ENCODE measurements around the gene HSD3B7. TPM values are rescaled to one million over a fixed set of nuclear protein-coding genes. Genes with fewer than 3 reads are reported as not detected.
"Not testable (repeated sequence)": the region's sequence is repeated elsewhere in the genome, so short reads cannot be mapped to it uniquely, and the experiment has no call there.

Gene HSD3B7
- polyA plus RNA-seq, 1 donor (not counting 4 experiments of a cell fraction or from before 2014, with no cell fraction given): 2.0 TPM

DNA sequence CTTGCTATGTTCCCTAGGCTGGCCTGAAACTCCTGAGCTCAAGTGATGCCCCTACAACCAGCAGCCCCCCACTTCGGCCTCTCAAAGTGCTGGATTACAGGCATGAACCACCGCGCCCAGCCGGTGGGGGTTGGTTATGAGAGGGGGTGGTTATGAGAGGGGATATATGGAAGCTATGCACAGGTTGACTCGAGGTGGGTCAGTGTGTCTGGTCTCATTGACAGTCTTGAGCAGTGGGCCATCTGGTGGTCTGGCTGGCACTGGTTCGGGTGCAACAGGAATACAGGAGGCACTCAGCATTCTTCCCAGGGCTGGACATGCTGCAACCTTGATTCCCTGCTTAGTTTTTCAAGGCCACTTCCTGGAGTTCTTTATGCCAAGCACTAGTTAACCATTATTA lies 31.0 kb downstream of the HSD3B7 start:
- H3K9me3 ChIP-seq (ENCODE audit: control insufficient read depth, low read depth, low read length): no peaks in the 10 kb centered on the region
- peaks cover 15% of the 10 kb centered on the region for H3K27me3 ChIP-seq (ENCODE audit: control insufficient read depth, extremely low read depth, insufficient read depth, low read length)
- no peak overlapping the region for H2AFZ ChIP-seq (ENCODE audit: control insufficient read depth, low read length)
- no peak for FAIRE-seq
- DNase-seq (ENCODE audit: low read depth, low spot score): no peak
- no peaks in the 10 kb centered on the region for H3K9me1 ChIP-seq (ENCODE audit: control insufficient read depth, extremely low read depth, insufficient read depth, low read length)
- no peaks in the 10 kb centered on the region for H4K20me1 ChIP-seq (ENCODE audit: control insufficient read depth, extremely low read depth, insufficient read depth, low read length)
- H3K4me2 ChIP-seq (ENCODE audit: control insufficient read depth, extremely low read depth, insufficient read depth, low read depth, low read length): no peak overlapping the region
- dilution Hi-C loops (cut with MboI; ENCODE audit: extremely low pct_ligation_motif_present, low sequenced_read_pairs): no loop called here
- no peaks in the 10 kb centered on the region for H3K79me2 ChIP-seq (ENCODE audit: control insufficient read depth, insufficient read depth, low read length)
- no peak overlapping the region for H3K27ac ChIP-seq (ENCODE audit: control insufficient read depth, insufficient read depth, low read length)
- no peak for TF ChIP-seq EZH2 (IDR thresholded peaks at IDR 0.05; ENCODE audit: low read length)
- TF ChIP-seq, protein P1, sequence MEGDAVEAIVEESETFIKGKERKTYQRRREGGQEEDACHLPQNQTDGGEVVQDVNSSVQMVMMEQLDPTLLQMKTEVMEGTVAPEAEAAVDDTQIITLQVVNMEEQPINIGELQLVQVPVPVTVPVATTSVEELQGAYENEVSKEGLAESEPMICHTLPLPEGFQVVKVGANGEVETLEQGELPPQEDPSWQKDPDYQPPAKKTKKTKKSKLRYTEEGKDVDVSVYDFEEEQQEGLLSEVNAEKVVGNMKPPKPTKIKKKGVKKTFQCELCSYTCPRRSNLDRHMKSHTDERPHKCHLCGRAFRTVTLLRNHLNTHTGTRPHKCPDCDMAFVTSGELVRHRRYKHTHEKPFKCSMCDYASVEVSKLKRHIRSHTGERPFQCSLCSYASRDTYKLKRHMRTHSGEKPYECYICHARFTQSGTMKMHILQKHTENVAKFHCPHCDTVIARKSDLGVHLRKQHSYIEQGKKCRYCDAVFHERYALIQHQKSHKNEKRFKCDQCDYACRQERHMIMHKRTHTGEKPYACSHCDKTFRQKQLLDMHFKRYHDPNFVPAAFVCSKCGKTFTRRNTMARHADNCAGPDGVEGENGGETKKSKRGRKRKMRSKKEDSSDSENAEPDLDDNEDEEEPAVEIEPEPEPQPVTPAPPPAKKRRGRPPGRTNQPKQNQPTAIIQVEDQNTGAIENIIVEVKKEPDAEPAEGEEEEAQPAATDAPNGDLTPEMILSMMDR (optimal IDR thresholded peaks at IDR 0.05 in 1 of 3, IDR thresholded peaks at IDR 0.05 in 1 of 3, conservative IDR thresholded peaks at IDR 0.05 in 1 of 3; ENCODE audit: extremely low read depth in 1 of 3, insufficient read depth in 2 of 3, low read length in 3 of 3): peak in 1 of 3 experiments; percentile 40
- H3K4me1 ChIP-seq (ENCODE audit: control insufficient read depth, extremely low read depth, insufficient read depth, low read length): no peaks in the 10 kb centered on the region
- H3K36me3 ChIP-seq (ENCODE audit: control insufficient read depth in 2 of 2, extremely low read depth in 1 of 2, insufficient read depth in 2 of 2, low read length in 2 of 2): no peaks in the 10 kb centered on the region
- H3K9ac ChIP-seq (ENCODE audit: control insufficient read depth, extremely low read depth, insufficient read depth, low read length): no peak overlapping the region
- no peak overlapping the region for H3K4me3 ChIP-seq (ENCODE audit: control insufficient read depth in 2 of 3, extremely low read depth in 1 of 3, insufficient read depth in 2 of 3, low read depth in 1 of 3, low read length in 3 of 3)

DNA sequence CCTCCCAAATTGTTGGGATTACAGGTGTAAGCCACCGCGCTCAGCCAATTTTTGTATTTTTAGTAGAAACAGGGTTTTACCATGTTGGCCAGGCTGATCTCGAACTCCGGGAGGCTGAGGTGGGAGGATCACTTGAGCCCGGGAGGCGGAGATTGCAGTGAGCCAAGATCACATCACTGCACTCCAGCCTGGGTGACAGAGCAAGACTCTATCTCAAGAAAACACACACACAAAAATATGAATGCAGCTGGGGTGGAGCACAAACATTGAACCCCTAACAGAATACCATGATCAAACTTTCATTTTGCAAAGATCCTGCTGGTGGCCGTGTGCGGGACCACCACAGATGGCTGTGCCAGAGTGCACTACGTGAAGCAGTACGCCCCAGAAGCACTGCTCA lies 32.7 kb downstream of the HSD3B7 start:
- H3K36me3 ChIP-seq (ENCODE audit: control insufficient read depth in 2 of 2, extremely low read depth in 1 of 2, insufficient read depth in 2 of 2, low read length in 2 of 2); H3K4me3 ChIP-seq (ENCODE audit: control insufficient read depth in 2 of 3, extremely low read depth in 1 of 3, insufficient read depth in 2 of 3, low read depth in 1 of 3, low read length in 3 of 3); H2AFZ ChIP-seq (ENCODE audit: control insufficient read depth, low read length); H3K27me3 ChIP-seq (ENCODE audit: control insufficient read depth, extremely low read depth, insufficient read depth, low read length); H3K9me1 ChIP-seq (ENCODE audit: control insufficient read depth, extremely low read depth, insufficient read depth, low read length); H3K4me2 ChIP-seq (ENCODE audit: control insufficient read depth, extremely low read depth, insufficient read depth, low read depth, low read length); dilution Hi-C loops (cut with MboI; ENCODE audit: extremely low pct_ligation_motif_present, low sequenced_read_pairs); H3K4me1 ChIP-seq (ENCODE audit: control insufficient read depth, extremely low read depth, insufficient read depth, low read length); FAIRE-seq; H3K9ac ChIP-seq (ENCODE audit: control insufficient read depth, extremely low read depth, insufficient read depth, low read length); H3K27ac ChIP-seq (ENCODE audit: control insufficient read depth, insufficient read depth, low read length); H4K20me1 ChIP-seq (ENCODE audit: control insufficient read depth, extremely low read depth, insufficient read depth, low read length); H3K79me2 ChIP-seq (ENCODE audit: control insufficient read depth, insufficient read depth, low read length); H3K9me3 ChIP-seq (ENCODE audit: control insufficient read depth, low read depth, low read length); DNase-seq (ENCODE audit: low read depth, low spot score): not testable (repeated sequence)

DNA sequence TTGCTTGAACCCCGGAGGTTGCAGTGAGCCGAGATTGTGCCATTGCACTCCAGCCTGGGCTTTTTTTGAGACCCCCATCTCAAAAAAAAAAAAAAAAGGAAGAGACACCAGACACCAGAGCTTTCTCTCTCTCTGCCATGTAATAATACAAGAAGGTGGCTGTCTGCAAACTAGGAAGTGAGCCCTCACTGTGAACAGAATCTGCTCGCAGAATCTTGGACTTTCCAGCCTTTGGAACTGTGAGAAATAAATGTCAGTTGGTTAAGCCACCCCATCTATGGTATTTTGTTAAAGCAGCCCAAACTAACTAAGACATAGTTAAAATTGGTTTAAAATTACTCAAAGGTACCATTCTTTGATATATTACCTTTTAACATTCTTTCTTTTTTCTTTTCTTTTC lies 35.5 kb downstream of the HSD3B7 start:
- no peaks in the 10 kb centered on the region for H3K27me3 ChIP-seq (ENCODE audit: control insufficient read depth, extremely low read depth, insufficient read depth, low read length)
- H3K9ac ChIP-seq (ENCODE audit: control insufficient read depth, extremely low read depth, insufficient read depth, low read length): no peak overlapping the region
- no peak for DNase-seq (ENCODE audit: low read depth, low spot score)
- no peaks in the 10 kb centered on the region for H3K4me1 ChIP-seq (ENCODE audit: control insufficient read depth, extremely low read depth, insufficient read depth, low read length)
- no peaks in the 10 kb centered on the region for H3K79me2 ChIP-seq (ENCODE audit: control insufficient read depth, insufficient read depth, low read length)
- H2AFZ ChIP-seq (ENCODE audit: control insufficient read depth, low read length): no peak overlapping the region
- TF ChIP-seq, protein P1 (optimal IDR thresholded peaks at IDR 0.05 in 1 of 3, IDR thresholded peaks at IDR 0.05 in 1 of 3, conservative IDR thresholded peaks at IDR 0.05 in 1 of 3; ENCODE audit: extremely low read depth in 1 of 3, insufficient read depth in 2 of 3, low read length in 3 of 3): no peak
- H3K4me3 ChIP-seq (ENCODE audit: control insufficient read depth in 2 of 3, extremely low read depth in 1 of 3, insufficient read depth in 2 of 3, low read depth in 1 of 3, low read length in 3 of 3): no peak overlapping the region
- H3K9me3 ChIP-seq (ENCODE audit: control insufficient read depth, low read depth, low read length): no peaks in the 10 kb centered on the region
- no peaks in the 10 kb centered on the region for H3K9me1 ChIP-seq (ENCODE audit: control insufficient read depth, extremely low read depth, insufficient read depth, low read length)
- no peaks in the 10 kb centered on the region for H4K20me1 ChIP-seq (ENCODE audit: control insufficient read depth, extremely low read depth, insufficient read depth, low read length)
- FAIRE-seq: no peak
- H3K36me3 ChIP-seq (ENCODE audit: control insufficient read depth in 2 of 2, extremely low read depth in 1 of 2, insufficient read depth in 2 of 2, low read length in 2 of 2): no peaks in the 10 kb centered on the region
- dilution Hi-C loops (cut with MboI; ENCODE audit: extremely low pct_ligation_motif_present, low sequenced_read_pairs): no loop called here
- H3K27ac ChIP-seq (ENCODE audit: control insufficient read depth, insufficient read depth, low read length): no peak overlapping the region
- no peak overlapping the region for H3K4me2 ChIP-seq (ENCODE audit: control insufficient read depth, extremely low read depth, insufficient read depth, low read depth, low read length)
